PC-3 (cell line): ENCODE measurements around the gene CADM4.
"Not testable (repeated sequence)": the region's sequence is repeated elsewhere in the genome, so short reads cannot be mapped to it uniquely, and the experiment has no call there.

Experiments
- EZH2 ChIP-seq: fragments of 300-600 bp; sonication (generic); IDR thresholded peaks from one replicate; pipeline ENCODE4 v1.6.1; 2017; ENCODE audit warnings: antibody characterized with exemption, mild to moderate bottlenecking, low read length; ENCODE audit not compliant: unreplicated experiment
- EZH2phosphoT487 ChIP-seq: fragments of 300-600 bp; sonication (generic); IDR thresholded peaks from 2 replicates; pipeline ENCODE4 v1.6.1; 2018; ENCODE audit warnings: mild to moderate bottlenecking, antibody characterized with exemption, low read length, borderline replicate concordance
- TF ChIP-seq, protein P1 (sequence below): fragments of 300-600 bp; sonication (generic); conservative IDR thresholded peaks from 2 replicates; pipeline ENCODE4 v1.5.1; 2017; ENCODE audit warnings: antibody characterized with exemption, low read depth, mild to moderate bottlenecking, low read length

DNA sequence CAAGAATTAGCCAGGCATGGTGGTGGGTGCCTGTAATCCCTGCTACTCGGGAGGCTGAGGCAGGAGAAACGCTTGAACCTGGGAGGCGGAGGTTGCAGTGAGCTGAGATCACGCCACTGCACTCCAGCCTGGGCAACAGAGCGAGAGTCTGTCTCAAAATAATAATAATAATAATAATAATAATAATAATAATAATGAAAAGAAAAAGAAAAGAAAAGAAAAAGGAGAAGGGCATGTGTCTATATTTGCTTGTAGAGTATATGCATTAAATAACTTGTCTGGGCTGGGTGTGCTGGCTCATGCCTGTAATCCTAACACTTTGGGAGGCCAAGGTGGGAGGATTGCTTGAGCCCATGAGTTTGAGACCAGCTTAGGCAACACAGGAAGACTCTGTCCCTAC is 42.6 kb upstream of the CADM4 start:
- TF ChIP-seq, protein P1, sequence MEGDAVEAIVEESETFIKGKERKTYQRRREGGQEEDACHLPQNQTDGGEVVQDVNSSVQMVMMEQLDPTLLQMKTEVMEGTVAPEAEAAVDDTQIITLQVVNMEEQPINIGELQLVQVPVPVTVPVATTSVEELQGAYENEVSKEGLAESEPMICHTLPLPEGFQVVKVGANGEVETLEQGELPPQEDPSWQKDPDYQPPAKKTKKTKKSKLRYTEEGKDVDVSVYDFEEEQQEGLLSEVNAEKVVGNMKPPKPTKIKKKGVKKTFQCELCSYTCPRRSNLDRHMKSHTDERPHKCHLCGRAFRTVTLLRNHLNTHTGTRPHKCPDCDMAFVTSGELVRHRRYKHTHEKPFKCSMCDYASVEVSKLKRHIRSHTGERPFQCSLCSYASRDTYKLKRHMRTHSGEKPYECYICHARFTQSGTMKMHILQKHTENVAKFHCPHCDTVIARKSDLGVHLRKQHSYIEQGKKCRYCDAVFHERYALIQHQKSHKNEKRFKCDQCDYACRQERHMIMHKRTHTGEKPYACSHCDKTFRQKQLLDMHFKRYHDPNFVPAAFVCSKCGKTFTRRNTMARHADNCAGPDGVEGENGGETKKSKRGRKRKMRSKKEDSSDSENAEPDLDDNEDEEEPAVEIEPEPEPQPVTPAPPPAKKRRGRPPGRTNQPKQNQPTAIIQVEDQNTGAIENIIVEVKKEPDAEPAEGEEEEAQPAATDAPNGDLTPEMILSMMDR, result not testable (repeated sequence)
- TF ChIP-seq EZH2, EZH2phosphoT487: not testable (repeated sequence)
